OCI-LY1 (cell line): ENCODE results near the gene RCAN3.

ENCODE experiments used
- CTCF ChIP-seq: fragments of 200-600 bp; sonication (generic), shearing (Covaris generic); IDR thresholded peaks from 2 replicates; pipeline ENCODE4 v1.5.1; 2017; ENCODE audit warnings: mild to moderate bottlenecking, antibody characterized with exemption, low read length, moderate library complexity, mixed read lengths
- EZH2 ChIP-seq: fragments of 200-600 bp; sonication (generic), shearing (Covaris generic); IDR thresholded peaks from 2 replicates; pipeline ENCODE4 v1.8.0; 2017; ENCODE audit warnings: borderline replicate concordance, mixed run types, mild to moderate bottlenecking, antibody characterized with exemption, low read length, moderate library complexity, mixed read lengths

- TF ChIP-seq CTCF (no peak), EZH2 (no peak)
Observed at GRCh38 chr1:24584171-24584647, 81.6 kb downstream of the RCAN3 start.
